ENCODE results near the gene IL12RB1.

IL12RB1 gene

GRCh38 chr19:18057557-18057956, 29.2 kb downstream of the IL12RB1 start:
- Mint-ChIP-seq H3K9me3 (no peaks in the 10 kb centered on the region), H3K36me3 (ENCODE audit: low read depth) (no peaks in the 10 kb centered on the region), H3K4me3 (no peak overlapping the region), H3K27ac (no peak overlapping the region), H3K27me3 (ENCODE audit: low read depth, poor library complexity) (peaks cover 15% of the 10 kb centered on the region), H3K4me1 (peaks cover 22% of the 10 kb centered on the region)
- TF ChIP-seq CTCF (IDR thresholded peaks at IDR 0.05): no peak
- DNase-seq: no peak

- Mint-ChIP-seq H3K36me3 (ENCODE audit: low read depth) (no peaks in the 10 kb centered on the region), H3K27me3 (ENCODE audit: low read depth, poor library complexity) (peaks cover 17% of the 10 kb centered on the region), H3K27ac (no peak overlapping the region)
Measured at GRCh38 chr19:18055967-18056366, 30.8 kb downstream of the IL12RB1 start.

GRCh38 chr19:18053576-18054219, 33.0 kb downstream of the IL12RB1 start:
- H3K4me3 Mint-ChIP-seq: no peak overlapping the region
- TF ChIP-seq CTCF (IDR thresholded peaks at IDR 0.05): no peak
- no peak for DNase-seq
- H3K36me3 Mint-ChIP-seq (ENCODE audit: low read depth): no peaks in the 10 kb centered on the region
- peaks cover 18% of the 10 kb centered on the region for H3K27me3 Mint-ChIP-seq (ENCODE audit: low read depth, poor library complexity)
- no peak overlapping the region for H3K27ac Mint-ChIP-seq
- peaks cover 26% of the 10 kb centered on the region for H3K4me1 Mint-ChIP-seq
- no peaks in the 10 kb centered on the region for H3K9me3 Mint-ChIP-seq

More at GRCh38 chr19:18055967-18056366, 30.8 kb downstream of the IL12RB1 start:
- Mint-ChIP-seq H3K9me3 (no peaks in the 10 kb centered on the region), H3K4me3 (no peak overlapping the region), H3K4me1 (peaks cover 22% of the 10 kb centered on the region)
- DNase-seq: no peak
- TF ChIP-seq CTCF (IDR thresholded peaks at IDR 0.05): no peak

- DNase-seq: no peak
- peaks cover 17% of the 10 kb centered on the region for H3K4me1 Mint-ChIP-seq
- no peaks in the 10 kb centered on the region for H3K36me3 Mint-ChIP-seq (ENCODE audit: low read depth)
- H3K27me3 Mint-ChIP-seq (ENCODE audit: low read depth, poor library complexity): peaks cover 20% of the 10 kb centered on the region
- no peaks in the 10 kb centered on the region for H3K9me3 Mint-ChIP-seq
- no peak overlapping the region for H3K27ac Mint-ChIP-seq
- no peak for TF ChIP-seq CTCF (IDR thresholded peaks at IDR 0.05)
- no peak overlapping the region for H3K4me3 Mint-ChIP-seq
Measured at GRCh38 chr19:18051887-18052286, 34.8 kb downstream of the IL12RB1 start.

GRCh38 chr19:18049385-18049784, 37.3 kb downstream of the IL12RB1 start:
- Mint-ChIP-seq H3K27me3 (ENCODE audit: low read depth, poor library complexity) (peaks cover 30% of the 10 kb centered on the region), H3K27ac (no peak overlapping the region), H3K36me3 (ENCODE audit: low read depth) (no peaks in the 10 kb centered on the region), H3K4me3 (no peak overlapping the region), H3K9me3 (no peaks in the 10 kb centered on the region), H3K4me1 (peaks cover 19% of the 10 kb centered on the region)
- no peak for TF ChIP-seq CTCF (IDR thresholded peaks at IDR 0.05)
- DNase-seq: no peak

- peaks cover 36% of the 10 kb centered on the region for H3K27me3 Mint-ChIP-seq (ENCODE audit: low read depth, poor library complexity)
- TF ChIP-seq CTCF (IDR thresholded peaks at IDR 0.05): no peak
- H3K27ac Mint-ChIP-seq: no peak overlapping the region
- no peak overlapping the region for H3K4me3 Mint-ChIP-seq
- H3K36me3 Mint-ChIP-seq (ENCODE audit: low read depth): no peaks in the 10 kb centered on the region
- no peak for DNase-seq
- H3K9me3 Mint-ChIP-seq: peaks cover 2% of the 10 kb centered on the region
- H3K4me1 Mint-ChIP-seq: peaks cover 25% of the 10 kb centered on the region
Measured at GRCh38 chr19:18046059-18046718, 40.5 kb downstream of the IL12RB1 start.
